ENCODE data around the gene AHRR. TPM values are rescaled to one million over a fixed set of nuclear protein-coding genes. Genes with fewer than 3 reads are reported as not detected.

Gene AHRR
- total RNA-seq, 1 donor from 2014 or later: 23.7 TPM

GRCh38 chr5:370311-370958 is 48.9 kb downstream of the AHRR start:
- intact Hi-C loops (cut with micrococcal nuclease): no loop called here
- peak overlapping the region; percentile 71 for H3K27ac Mint-ChIP-seq
- H3K4me3 Mint-ChIP-seq: peak overlapping the region; percentile 33
- H3K9me3 Mint-ChIP-seq: no peaks in the 10 kb centered on the region
- H3K27me3 Mint-ChIP-seq (ENCODE audit: insufficient read depth): no peaks in the 10 kb centered on the region
- no peak for DNase-seq (ENCODE audit: low spot score)
- H3K36me3 Mint-ChIP-seq (ENCODE audit: low read depth): peaks cover 8% of the 10 kb centered on the region
- peaks cover 45% of the 10 kb centered on the region for H3K4me1 Mint-ChIP-seq (ENCODE audit: low read depth)

GRCh38 chr5:370959-371810 is 49.7 kb downstream of the AHRR start:
- Mint-ChIP-seq H3K9me3 (no peaks in the 10 kb centered on the region), H3K27ac (peak overlapping the region; percentile 78), H3K4me3 (peak overlapping the region; percentile 35), H3K27me3 (ENCODE audit: insufficient read depth) (no peaks in the 10 kb centered on the region), H3K4me1 (ENCODE audit: low read depth) (peaks cover 47% of the 10 kb centered on the region), H3K36me3 (ENCODE audit: low read depth) (peaks cover 8% of the 10 kb centered on the region)
- peak; percentile 0 for DNase-seq (ENCODE audit: low spot score)
- intact Hi-C loops (cut with micrococcal nuclease): no loop called here

- H3K4me1 Mint-ChIP-seq (ENCODE audit: low read depth): peaks cover 55% of the 10 kb centered on the region
- intact Hi-C loops (cut with micrococcal nuclease): no loop called here
- no peaks in the 10 kb centered on the region for H3K9me3 Mint-ChIP-seq
- peaks cover 8% of the 10 kb centered on the region for H3K36me3 Mint-ChIP-seq (ENCODE audit: low read depth)
- H3K27me3 Mint-ChIP-seq (ENCODE audit: insufficient read depth): no peaks in the 10 kb centered on the region
- peak overlapping the region; percentile 35 for H3K4me3 Mint-ChIP-seq
- DNase-seq (ENCODE audit: low spot score): peak; percentile 4
- peak overlapping the region; percentile 78 for H3K27ac Mint-ChIP-seq
Measured at GRCh38 chr5:371811-372555, 50.5 kb downstream of the AHRR start.

GRCh38 chr5:372556-372995 is 51.1 kb downstream of the AHRR start:
- Mint-ChIP-seq H3K4me3 (peak overlapping the region; percentile 33), H3K27ac (peak overlapping the region; percentile 78), H3K4me1 (ENCODE audit: low read depth) (peaks cover 59% of the 10 kb centered on the region), H3K27me3 (ENCODE audit: insufficient read depth) (no peaks in the 10 kb centered on the region), H3K9me3 (no peaks in the 10 kb centered on the region), H3K36me3 (ENCODE audit: low read depth) (peaks cover 7% of the 10 kb centered on the region)
- intact Hi-C loops (cut with micrococcal nuclease): no loop called here
- DNase-seq (ENCODE audit: low spot score): no peak

GRCh38 chr5:372996-373709 is 51.6 kb downstream of the AHRR start:
- no peaks in the 10 kb centered on the region for H3K27me3 Mint-ChIP-seq (ENCODE audit: insufficient read depth)
- H3K27ac Mint-ChIP-seq: peak overlapping the region; percentile 79
- peaks cover 7% of the 10 kb centered on the region for H3K36me3 Mint-ChIP-seq (ENCODE audit: low read depth)
- peaks cover 64% of the 10 kb centered on the region for H3K4me1 Mint-ChIP-seq (ENCODE audit: low read depth)
- intact Hi-C loops (cut with micrococcal nuclease): no loop called here
- no peaks in the 10 kb centered on the region for H3K9me3 Mint-ChIP-seq
- H3K4me3 Mint-ChIP-seq: peak overlapping the region; percentile 33
- no peak for DNase-seq (ENCODE audit: low spot score)

- Mint-ChIP-seq H3K4me1 (ENCODE audit: low read depth) (peaks cover 64% of the 10 kb centered on the region), H3K9me3 (no peaks in the 10 kb centered on the region), H3K4me3 (peak overlapping the region; percentile 72), H3K36me3 (ENCODE audit: low read depth) (peaks cover 9% of the 10 kb centered on the region), H3K27ac (peak overlapping the region; percentile 84), H3K27me3 (ENCODE audit: insufficient read depth) (no peaks in the 10 kb centered on the region)
- DNase-seq (ENCODE audit: low spot score): peak; percentile 66
- intact Hi-C loops (cut with micrococcal nuclease): no loop called here
Measured at GRCh38 chr5:373710-374602, 52.4 kb downstream of the AHRR start.

- Mint-ChIP-seq H3K9me3 (no peaks in the 10 kb centered on the region), H3K4me3 (peak overlapping the region; percentile 72), H3K27me3 (ENCODE audit: insufficient read depth) (no peaks in the 10 kb centered on the region), H3K4me1 (ENCODE audit: low read depth) (peaks cover 64% of the 10 kb centered on the region), H3K27ac (peak overlapping the region; percentile 84), H3K36me3 (ENCODE audit: low read depth) (peaks cover 14% of the 10 kb centered on the region)
- DNase-seq (ENCODE audit: low spot score): peak; percentile 0
- intact Hi-C loops (cut with micrococcal nuclease): no loop called here
Measured at GRCh38 chr5:374631-375335, 53.3 kb downstream of the AHRR start.

- intact Hi-C loops (cut with micrococcal nuclease): no loop called here
- H3K27me3 Mint-ChIP-seq (ENCODE audit: insufficient read depth): no peaks in the 10 kb centered on the region
- peak overlapping the region; percentile 84 for H3K27ac Mint-ChIP-seq
- peak; percentile 0 for DNase-seq (ENCODE audit: low spot score)
- peaks cover 15% of the 10 kb centered on the region for H3K36me3 Mint-ChIP-seq (ENCODE audit: low read depth)
- peaks cover 70% of the 10 kb centered on the region for H3K4me1 Mint-ChIP-seq (ENCODE audit: low read depth)
- H3K9me3 Mint-ChIP-seq: no peaks in the 10 kb centered on the region
- H3K4me3 Mint-ChIP-seq: no peak overlapping the region
Measured at GRCh38 chr5:375336-375920, 53.9 kb downstream of the AHRR start.

- Mint-ChIP-seq H3K4me3 (no peak overlapping the region), H3K36me3 (ENCODE audit: low read depth) (peaks cover 22% of the 10 kb centered on the region)
Measured at GRCh38 chr5:375921-376798, 54.6 kb downstream of the AHRR start.

GRCh38 chr5:376799-377325 is 55.3 kb downstream of the AHRR start:
- peak overlapping the region; percentile 52 for H3K27ac Mint-ChIP-seq
- peaks cover 71% of the 10 kb centered on the region for H3K4me1 Mint-ChIP-seq (ENCODE audit: low read depth)
- peaks cover 26% of the 10 kb centered on the region for H3K36me3 Mint-ChIP-seq (ENCODE audit: low read depth)
- peaks cover 9% of the 10 kb centered on the region for H3K9me3 Mint-ChIP-seq
- no peak overlapping the region for H3K4me3 Mint-ChIP-seq
- intact Hi-C loops (cut with micrococcal nuclease): no loop called here
- H3K27me3 Mint-ChIP-seq (ENCODE audit: insufficient read depth): no peaks in the 10 kb centered on the region
- DNase-seq (ENCODE audit: low spot score): peak; percentile 0

More at GRCh38 chr5:375921-376798, 54.6 kb downstream of the AHRR start:
- Mint-ChIP-seq H3K4me1 (ENCODE audit: low read depth) (peaks cover 73% of the 10 kb centered on the region), H3K27me3 (ENCODE audit: insufficient read depth) (no peaks in the 10 kb centered on the region), H3K9me3 (peaks cover 5% of the 10 kb centered on the region), H3K27ac (peak overlapping the region; percentile 52)
- intact Hi-C loops (cut with micrococcal nuclease): no loop called here
- peak; percentile 0 for DNase-seq (ENCODE audit: low spot score)

All from activated T-helper 1 cell treated with anti-CD3 and anti-CD28 coated beads, Interleukin-12 subunit alpha, Interleukin-12 subunit beta, Interleukin-2, Interleukin-4 antibody, amounts not matched to agents 30 ng/mL and 10 ng/mL and 1 ng/mL, durations not matched to agents 14 hours and 24 hours and 36 hours (primary cell).